Germinal center (tissue), 1 donor: ENCODE measurements around the gene SYNPO2L.
"Not testable (repeated sequence)": the region's sequence is repeated elsewhere in the genome, so short reads cannot be mapped to it uniquely, and the experiment has no call there.

ENCODE experiments used
- DNase-seq: peaks from one replicate; pipeline ENCODE4 v3.0.0; 2012; ENCODE audit warnings: mixed read lengths, low spot score

SYNPO2L gene

GRCh38 chr10:73655990-73656298 lies at the start of gene SYNPO2L:
SYNPO2L (minus strand) TSS chr10:73656029; CDS start chr10:73655922, 107 bp downstream.
- no peak for DNase-seq

GRCh38 chr10:73703924-73704323 lies 48.1 kb upstream of the SYNPO2L start:
- not testable (repeated sequence) for DNase-seq

GRCh38 chr10:73698819-73699218 lies 43.0 kb upstream of the SYNPO2L start:
- DNase-seq = not testable (repeated sequence)

- not testable (repeated sequence) for DNase-seq
Measured at GRCh38 chr10:73697675-73698159, 41.9 kb upstream of the SYNPO2L start, which contains the start of gene AGAP5. AGAP5 (minus strand) TSS chr10:73698109; CDS start chr10:73697755, 354 bp downstream.

DNA sequence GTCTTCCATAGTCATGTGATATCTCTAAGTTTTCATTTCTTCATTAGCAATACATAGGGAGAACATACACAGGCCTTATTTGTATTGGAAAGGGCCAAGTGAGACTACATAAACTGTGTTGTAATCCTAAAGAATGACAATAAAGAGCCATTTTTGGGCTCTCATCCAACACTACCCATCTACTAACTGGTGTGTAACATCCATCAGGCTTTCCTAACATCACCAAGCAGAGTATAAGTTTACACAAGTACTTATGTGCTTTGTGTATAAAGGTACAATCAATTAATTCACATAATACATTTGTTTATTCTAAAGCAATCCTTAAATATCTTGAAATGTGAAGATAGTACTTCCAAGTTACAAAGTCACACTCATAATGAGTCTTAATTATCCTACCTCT lies 39.5 kb upstream of the SYNPO2L start:
- not testable (repeated sequence) for DNase-seq

- DNase-seq = not testable (repeated sequence)
Measured at GRCh38 chr10:73690755-73691154, 34.9 kb upstream of the SYNPO2L start.

GRCh38 chr10:73689596-73689995 lies 33.8 kb upstream of the SYNPO2L start:
- not testable (repeated sequence) for DNase-seq

- DNase-seq = not testable (repeated sequence)
Measured at GRCh38 chr10:73687641-73688040, 31.8 kb upstream of the SYNPO2L start.

- not testable (repeated sequence) for DNase-seq
Measured at GRCh38 chr10:73674546-73674945, 18.7 kb upstream of the SYNPO2L start.

DNA sequence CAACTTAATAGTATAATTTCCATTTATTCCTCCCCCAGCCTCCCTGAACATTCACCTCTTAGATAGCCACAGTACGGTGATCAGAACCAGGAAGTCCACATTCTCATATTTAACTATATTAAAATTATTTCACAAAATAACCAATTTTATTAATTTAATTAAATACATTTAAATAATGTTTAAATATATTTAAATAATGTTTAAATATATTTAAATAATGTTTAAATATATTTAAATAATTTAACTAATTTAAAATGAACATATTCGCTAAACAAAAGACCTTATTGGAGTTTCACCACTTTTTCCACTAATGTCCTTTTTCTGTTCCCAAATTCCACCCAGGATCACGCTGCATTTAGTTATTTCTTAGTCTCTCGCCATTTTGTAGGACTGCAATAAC lies 12.5 kb upstream of the SYNPO2L start:
- DNase-seq = not testable (repeated sequence)

DNA sequence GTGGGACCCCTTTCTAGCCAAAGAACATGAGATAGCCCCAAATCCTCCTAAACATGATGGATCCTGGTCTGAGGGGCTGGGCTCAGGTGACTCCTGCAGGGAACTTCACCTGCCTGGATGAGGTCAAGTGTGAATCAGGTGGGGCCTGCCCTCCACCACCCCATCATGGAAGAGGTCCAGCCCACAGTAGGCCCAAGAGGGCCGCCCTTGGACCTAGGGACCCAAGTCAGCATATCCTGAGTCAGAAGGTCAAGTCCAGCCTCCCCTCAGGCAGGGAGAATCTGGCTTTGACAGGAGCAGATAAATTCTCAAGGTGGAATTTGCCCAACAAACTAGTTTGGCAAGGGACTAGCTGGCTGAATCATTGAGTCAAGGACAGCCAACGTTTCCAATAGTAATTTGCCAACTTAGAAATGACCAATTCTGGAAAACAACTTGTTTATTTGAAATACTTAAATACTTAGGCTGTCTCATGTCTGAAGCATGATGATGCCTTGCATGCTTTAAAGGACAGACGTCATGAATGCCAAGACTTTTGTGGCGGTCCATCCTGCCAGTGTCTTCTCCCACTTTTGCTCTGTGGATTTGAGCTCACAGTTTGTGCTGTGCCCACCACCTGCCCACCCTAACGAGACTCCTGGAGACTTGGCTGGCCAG lies 10.5 kb upstream of the SYNPO2L start:
- DNase-seq = not testable (repeated sequence)

GRCh38 chr10:73665581-73665980 lies 9.8 kb upstream of the SYNPO2L start:
- not testable (repeated sequence) for DNase-seq

- not testable (repeated sequence) for DNase-seq
Measured at GRCh38 chr10:73664156-73665040, 8.6 kb upstream of the SYNPO2L start.

- DNase-seq = not testable (repeated sequence)
Measured at GRCh38 chr10:73663621-73664020, 7.8 kb upstream of the SYNPO2L start.

DNA sequence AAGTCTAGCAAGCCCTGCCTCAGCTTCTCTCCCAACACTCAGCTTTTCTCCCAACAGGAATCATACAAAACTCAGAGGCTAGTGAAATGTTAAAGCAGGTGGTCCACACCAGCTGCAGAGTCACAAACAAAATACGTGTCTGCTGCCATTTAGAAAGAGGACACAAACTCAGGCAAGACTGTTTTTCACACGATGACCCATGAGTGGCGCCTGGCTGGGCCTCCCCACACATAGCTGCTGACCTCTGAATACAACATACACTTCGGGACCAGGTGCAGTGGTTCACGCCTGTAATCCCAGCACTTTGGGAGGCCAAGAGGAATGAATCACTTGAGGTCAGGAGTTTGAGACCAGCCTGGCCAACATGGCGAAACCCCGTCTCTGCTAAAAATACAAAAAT lies 6.9 kb upstream of the SYNPO2L start:
- DNase-seq = not testable (repeated sequence)

DNA sequence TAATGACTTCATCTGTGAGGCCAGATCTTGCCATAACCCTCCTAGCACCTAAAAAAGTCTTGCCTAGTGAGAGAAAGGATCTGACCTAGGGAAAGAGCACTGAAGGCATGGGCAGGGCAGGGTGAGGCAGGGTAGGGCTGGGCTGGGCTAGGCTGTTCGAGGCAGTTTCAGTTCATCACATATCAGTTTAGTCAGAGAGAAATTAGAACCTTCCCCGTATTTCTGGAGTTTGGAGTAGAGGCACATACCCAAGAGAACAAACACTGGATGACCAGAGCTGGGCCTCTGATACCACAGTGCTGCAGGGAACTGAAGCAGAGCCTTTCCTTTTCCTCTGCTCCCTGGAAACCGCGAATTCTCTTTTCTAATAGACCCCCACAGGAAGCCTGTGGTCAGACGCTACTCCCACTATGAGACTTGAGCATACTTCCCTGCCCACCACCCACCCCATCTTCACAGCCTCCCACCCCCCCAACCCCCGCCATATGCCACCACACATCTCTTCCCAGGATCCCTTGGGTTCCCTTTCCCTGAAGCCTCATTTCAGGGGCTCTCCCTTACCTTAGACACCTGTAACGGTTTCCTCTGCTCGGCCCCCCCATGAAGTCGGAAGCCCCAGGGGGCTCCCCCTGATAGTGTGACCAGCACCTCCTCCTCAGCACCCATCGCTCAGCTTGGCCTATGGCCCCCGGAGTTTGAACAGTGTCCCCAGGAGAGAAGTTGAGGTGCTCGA lies 406 bp downstream of the SYNPO2L start:
- no peak for DNase-seq

DNA sequence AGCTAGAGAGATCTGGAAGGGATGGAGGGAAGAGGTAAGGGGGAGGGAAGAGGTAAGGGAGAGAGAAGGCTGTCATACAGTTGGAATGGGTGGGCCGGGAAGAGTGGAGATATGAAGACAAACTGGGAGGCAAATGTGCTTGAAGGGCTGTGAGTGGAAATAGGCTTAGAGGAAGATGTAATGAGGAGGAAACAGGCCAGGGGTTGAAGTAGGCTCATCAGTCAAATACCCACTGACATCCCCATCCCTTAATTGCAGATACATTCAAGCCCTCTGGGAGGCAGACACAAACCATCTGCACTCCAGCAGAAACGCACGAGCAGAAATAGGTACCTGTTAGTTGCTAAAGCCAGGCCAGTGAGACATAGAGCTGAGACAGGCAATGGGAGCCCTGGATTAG lies 2.1 kb downstream of the SYNPO2L start:
- DNase-seq = no peak

- no peak for DNase-seq
Measured at GRCh38 chr10:73653195-73653594, 2.6 kb downstream of the SYNPO2L start.

- no peak for DNase-seq
Measured at GRCh38 chr10:73650537-73651331, 5.1 kb downstream of the SYNPO2L start.

GRCh38 chr10:73649876-73650536 lies 5.8 kb downstream of the SYNPO2L start:
- no peak for DNase-seq
